ENCODE measurements around the gene FOXE3. TPM values are rescaled to one million over a fixed set of nuclear protein-coding genes. Genes with fewer than 3 reads are reported as not detected.

FOXE3 gene
- total RNA-seq, 1 donor from 2014 or later: not detected

GRCh38 chr1:47443530-47444296 lies 27.6 kb downstream of the FOXE3 start:
- ChIA-PET POLR2A (no interaction called here), CTCF (no interaction called here)
- ATAC-seq (ENCODE audit: low read depth) (no peak), DNase-seq (no peak)
- no peak for TF ChIP-seq CTCF (IDR thresholded peaks at IDR 0.05)
- Mint-ChIP-seq H3K27ac (peak overlapping the region; percentile 70), H3K27me3 (peaks cover 32% of the 10 kb centered on the region), H3K9me3 (peaks cover 3% of the 10 kb centered on the region), H3K4me1 (peaks cover 20% of the 10 kb centered on the region), H3K36me3 (ENCODE audit: low read depth) (no peaks in the 10 kb centered on the region), H3K4me3 (no peak overlapping the region)
- intact Hi-C loops (cut with micrococcal nuclease): loop anchor here (2.0 kb wide), 1 partner anchor 211 kb away; the partner anchor contains the start of gene TAL1

- Mint-ChIP-seq H3K4me3 (peak overlapping the region; percentile 64), H3K4me1 (peaks cover 20% of the 10 kb centered on the region), H3K27ac (peak overlapping the region; percentile 70), H3K27me3 (peaks cover 37% of the 10 kb centered on the region), H3K9me3 (peaks cover 3% of the 10 kb centered on the region), H3K36me3 (ENCODE audit: low read depth) (no peaks in the 10 kb centered on the region)
- ChIA-PET CTCF (no interaction called here), POLR2A (no interaction called here)
- no peak for DNase-seq
- intact Hi-C loops (cut with micrococcal nuclease): loop anchor here (2.0 kb wide), 1 partner anchor 211 kb away; the partner anchor contains the start of gene TAL1
- no peak for ATAC-seq (ENCODE audit: low read depth)
- TF ChIP-seq CTCF (IDR thresholded peaks at IDR 0.05): no peak
Measured at GRCh38 chr1:47444297-47444561, 28.1 kb downstream of the FOXE3 start.

- CTCF ChIA-PET: no interaction called here
- POLR2A ChIA-PET: no interaction called here
- ATAC-seq (ENCODE audit: low read depth) (no peak), DNase-seq (peak; percentile 34)
- Mint-ChIP-seq H3K4me1 (peaks cover 20% of the 10 kb centered on the region), H3K27me3 (peaks cover 39% of the 10 kb centered on the region), H3K9me3 (peaks cover 3% of the 10 kb centered on the region), H3K36me3 (ENCODE audit: low read depth) (no peaks in the 10 kb centered on the region), H3K27ac (peak overlapping the region; percentile 70), H3K4me3 (peak overlapping the region; percentile 64)
- TF ChIP-seq CTCF (IDR thresholded peaks at IDR 0.05): no peak
- intact Hi-C loops (cut with micrococcal nuclease): loop anchor here (1.0 to 2.0 kb wide), 2 partner anchors 8 to 212 kb away; partner anchors contain the start of gene TAL1
Measured at GRCh38 chr1:47444562-47445465, 28.7 kb downstream of the FOXE3 start.

GRCh38 chr1:47445823-47446550 lies 29.9 kb downstream of the FOXE3 start:
- no peak for TF ChIP-seq CTCF (IDR thresholded peaks at IDR 0.05)
- POLR2A ChIA-PET: no interaction called here
- Mint-ChIP-seq H3K27me3 (peaks cover 50% of the 10 kb centered on the region), H3K36me3 (ENCODE audit: low read depth) (no peaks in the 10 kb centered on the region), H3K9me3 (peaks cover 3% of the 10 kb centered on the region), H3K4me3 (no peak overlapping the region), H3K27ac (no peak overlapping the region), H3K4me1 (peaks cover 20% of the 10 kb centered on the region)
- ATAC-seq (ENCODE audit: low read depth) (no peak), DNase-seq (no peak)
- intact Hi-C loops (cut with micrococcal nuclease): loop anchor here (1.0 to 2.0 kb wide), 2 partner anchors 9 to 213 kb away; partner anchors contain the start of gene TAL1
- CTCF ChIA-PET: no interaction called here

Data from activated B cell treated with CpG ODN at 0.5 μM for 24 hours (primary cell).